GM21447 (cell line): ENCODE data around the gene ZSCAN5C.
"Not testable (repeated sequence)": the region's sequence is repeated elsewhere in the genome, so short reads cannot be mapped to it uniquely, and the experiment has no call there.

Experiments
- ATAC-seq: cut with Tn5 transposase; IDR thresholded peaks from one replicate; pipeline ENCODE4 v1.9.1; 2021; ENCODE audit not compliant: unreplicated experiment

ZSCAN5C gene, protein sequence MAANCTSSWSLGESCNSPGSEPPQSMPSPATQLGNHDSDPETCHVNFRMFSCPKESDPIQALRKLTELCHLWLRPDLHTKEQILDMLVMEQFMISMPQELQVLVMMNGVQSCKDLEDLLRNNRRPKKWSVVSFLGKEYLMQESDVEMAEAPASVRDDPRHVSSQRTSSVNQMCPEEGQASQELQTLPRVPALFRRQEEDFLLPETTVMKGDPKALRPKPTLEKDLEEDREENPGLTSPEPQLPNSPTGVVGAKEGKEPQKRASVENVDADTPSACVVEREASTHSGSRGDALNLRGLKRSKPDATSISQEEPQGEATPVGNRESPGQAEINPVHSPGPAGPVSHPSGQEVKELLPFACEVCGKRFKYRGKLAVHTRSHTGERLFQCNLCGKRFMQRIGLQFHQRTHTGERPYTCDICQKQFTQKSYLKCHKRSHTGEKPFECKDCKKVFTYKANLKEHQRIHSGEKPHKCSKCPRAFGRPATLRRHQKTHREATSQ

GRCh38 chr19:56201973-56202372, at the start of gene ZSCAN5C:
TSS of gene ZSCAN5C (plus strand) at chr19:56202273. CDS start at chr19:56205914, 3,641 bp downstream.
- ATAC-seq = no peak

DNA sequence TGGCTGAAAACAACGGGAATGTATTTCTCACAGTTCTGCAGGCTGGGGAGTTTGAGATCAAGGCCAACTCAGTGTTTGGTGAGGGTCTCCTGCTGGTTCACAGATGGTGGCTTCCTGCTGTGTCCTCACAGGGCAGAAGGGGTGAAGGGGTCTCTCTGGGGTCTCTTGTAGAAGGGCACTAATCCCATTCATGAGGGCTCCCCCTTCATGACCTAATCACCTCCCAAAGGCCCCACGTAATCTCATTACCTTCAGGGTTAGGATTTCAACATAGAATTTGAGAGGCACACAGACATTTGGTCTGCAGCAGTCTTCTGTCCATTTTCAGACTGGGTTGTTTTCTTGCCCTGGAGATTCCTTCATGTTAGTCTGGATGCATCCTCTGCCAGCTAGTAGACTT, 49.4 kb upstream of the ZSCAN5C start:
- no peak for ATAC-seq

- ATAC-seq = no peak
Observed at GRCh38 chr19:56153507-56153906, 48.6 kb upstream of the ZSCAN5C start.

- no peak for ATAC-seq
Observed at GRCh38 chr19:56155124-56155687, 46.9 kb upstream of the ZSCAN5C start.

- no peak for ATAC-seq
Observed at GRCh38 chr19:56156768-56157167, 45.3 kb upstream of the ZSCAN5C start.

GRCh38 chr19:56158170-56158757, 43.8 kb upstream of the ZSCAN5C start:
- ATAC-seq = no peak

GRCh38 chr19:56159009-56159559, 43.0 kb upstream of the ZSCAN5C start:
- ATAC-seq = no peak

GRCh38 chr19:56159622-56160271, 42.3 kb upstream of the ZSCAN5C start:
- ATAC-seq = no peak

GRCh38 chr19:56161534-56161933, 40.5 kb upstream of the ZSCAN5C start:
- no peak for ATAC-seq

- ATAC-seq = no peak
Observed at GRCh38 chr19:56162258-56162657, 39.8 kb upstream of the ZSCAN5C start.

- ATAC-seq = no peak
Observed at GRCh38 chr19:56163097-56163496, 39.0 kb upstream of the ZSCAN5C start.

DNA sequence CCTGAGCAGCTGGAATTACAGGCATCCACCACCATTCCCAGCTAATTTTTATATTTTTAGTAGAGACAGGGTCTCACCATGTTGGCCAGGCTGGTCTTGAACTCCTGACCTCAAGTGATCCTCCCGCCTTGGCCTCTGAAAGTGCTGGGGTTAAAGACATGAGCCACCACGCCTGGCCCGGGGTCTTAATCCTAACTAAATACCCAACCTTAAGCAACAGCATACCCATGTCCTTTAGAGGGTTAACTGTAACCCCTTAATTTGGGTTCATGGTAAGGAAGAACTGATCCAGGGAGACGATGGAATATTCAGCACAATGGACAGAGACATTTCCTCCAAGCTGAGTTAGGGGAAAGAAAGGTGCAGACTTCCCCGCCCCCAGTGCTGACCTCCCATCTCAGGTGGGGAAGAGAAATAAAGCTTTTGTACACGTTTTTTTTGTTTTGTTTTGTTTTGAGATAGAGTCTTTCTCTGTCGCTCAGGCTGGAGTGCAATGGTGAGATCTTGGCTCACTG, 35.0 kb upstream of the ZSCAN5C start:
- ATAC-seq = no peak

DNA sequence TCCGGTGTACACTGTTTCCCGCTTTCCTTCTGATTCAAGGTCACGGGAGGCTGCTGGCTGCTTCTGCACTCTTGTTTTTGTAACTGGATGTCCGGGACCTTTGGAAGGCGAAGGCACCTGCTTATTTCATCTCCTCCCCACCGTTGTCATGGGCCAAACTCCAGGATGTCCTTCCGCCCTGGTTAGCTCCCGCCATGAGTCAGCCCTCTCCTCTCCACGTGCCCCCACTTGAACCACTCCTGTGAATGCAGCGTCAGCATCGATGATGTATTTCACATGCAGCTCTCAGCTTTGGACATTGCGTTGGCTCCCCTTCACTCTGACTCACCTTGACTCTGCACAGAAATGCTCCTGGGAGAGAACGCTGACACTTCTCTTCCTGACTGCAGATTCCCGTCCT, 31.8 kb upstream of the ZSCAN5C start:
- ATAC-seq = no peak

- ATAC-seq = no peak
Observed at GRCh38 chr19:56174086-56174485, 28.0 kb upstream of the ZSCAN5C start.

DNA sequence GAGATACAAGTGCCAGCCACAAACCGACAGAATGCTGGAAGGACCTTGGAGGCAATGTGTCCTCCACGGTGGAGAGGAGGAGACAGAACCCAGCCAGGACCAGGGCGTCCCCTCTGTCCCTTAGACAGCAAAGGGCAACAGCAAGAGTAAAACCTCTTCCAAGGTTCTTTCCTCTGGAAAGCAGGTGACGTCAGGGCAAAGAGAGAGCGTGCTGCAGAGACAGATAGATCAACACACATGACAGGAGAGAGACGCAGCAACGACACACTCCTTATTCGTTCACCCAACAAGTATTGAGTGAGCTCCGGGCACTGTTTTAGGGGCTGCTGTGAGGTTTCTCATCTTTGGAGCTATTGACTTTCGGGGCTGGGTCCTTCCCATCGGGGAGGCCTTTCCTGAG, 27.5 kb upstream of the ZSCAN5C start:
- no peak for ATAC-seq

DNA sequence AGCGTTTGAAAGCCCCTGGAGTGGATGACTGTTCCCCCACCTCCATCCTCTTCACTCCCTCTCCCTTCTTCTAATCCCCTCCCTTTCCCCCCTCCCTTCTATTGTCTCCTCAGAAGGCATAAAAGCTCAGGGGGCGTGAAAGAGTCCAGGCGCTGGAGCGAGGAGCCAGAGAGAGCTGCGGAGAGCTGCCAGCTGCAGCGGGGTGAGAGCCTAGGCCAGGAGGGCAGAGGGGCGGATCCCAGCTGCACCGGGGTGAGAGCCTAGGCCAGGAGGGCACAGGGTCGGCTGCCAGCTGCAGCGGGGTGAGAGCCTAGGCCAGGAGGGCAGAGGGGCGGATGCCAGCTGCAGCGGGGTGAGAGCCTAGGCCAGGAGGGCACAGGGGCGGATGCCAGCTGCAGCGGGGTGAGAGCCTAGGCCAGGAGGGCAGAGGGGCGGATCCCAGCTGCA, 26.2 kb upstream of the ZSCAN5C start, which contains the start of gene GALP:
TSS of gene GALP (plus strand) at position 148 of the 447 bp plus-strand sequence. CDS start 1,101 bp downstream, outside the sequence.
- not testable (repeated sequence) for ATAC-seq

DNA sequence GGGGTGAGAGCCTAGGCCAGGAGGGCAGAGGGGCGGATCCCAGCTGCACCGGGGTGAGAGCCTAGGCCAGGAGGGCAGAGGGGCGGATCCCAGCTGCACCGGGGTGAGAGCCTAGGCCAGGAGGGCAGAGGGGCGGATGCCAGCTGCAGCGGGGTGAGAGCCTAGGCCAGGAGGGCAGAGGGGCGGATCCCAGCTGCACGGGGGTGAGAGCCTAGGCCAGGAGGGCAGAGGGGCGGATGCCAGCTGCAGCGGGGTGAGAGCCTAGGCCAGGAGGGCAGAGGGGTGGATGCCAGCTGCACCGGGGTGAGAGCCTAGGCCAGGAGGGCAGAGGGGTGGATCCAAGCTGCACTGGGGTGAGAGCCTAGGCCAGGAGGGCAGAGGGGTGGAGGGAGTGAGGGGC, 25.8 kb upstream of the ZSCAN5C start:
- not testable (repeated sequence) for ATAC-seq

DNA sequence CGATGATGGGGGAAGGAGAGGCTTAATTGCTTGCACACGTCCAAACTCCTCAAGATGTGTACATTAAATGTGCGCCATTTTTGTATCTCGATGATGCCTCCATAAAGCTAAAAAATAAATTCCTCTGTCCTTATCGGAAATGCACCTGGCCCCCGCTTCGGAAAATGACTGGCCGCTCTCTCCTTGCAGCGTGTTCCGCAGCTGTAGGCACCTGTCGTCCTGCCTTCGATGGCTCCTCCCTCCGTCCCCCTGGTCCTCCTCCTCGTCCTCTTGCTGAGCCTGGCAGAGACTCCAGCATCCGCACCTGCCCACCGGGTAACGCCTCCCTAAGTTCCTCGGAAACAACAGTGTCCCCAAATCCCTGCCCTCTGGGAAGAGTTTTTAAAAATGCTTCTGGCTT, 25.2 kb upstream of the ZSCAN5C start:
- ATAC-seq = no peak

DNA sequence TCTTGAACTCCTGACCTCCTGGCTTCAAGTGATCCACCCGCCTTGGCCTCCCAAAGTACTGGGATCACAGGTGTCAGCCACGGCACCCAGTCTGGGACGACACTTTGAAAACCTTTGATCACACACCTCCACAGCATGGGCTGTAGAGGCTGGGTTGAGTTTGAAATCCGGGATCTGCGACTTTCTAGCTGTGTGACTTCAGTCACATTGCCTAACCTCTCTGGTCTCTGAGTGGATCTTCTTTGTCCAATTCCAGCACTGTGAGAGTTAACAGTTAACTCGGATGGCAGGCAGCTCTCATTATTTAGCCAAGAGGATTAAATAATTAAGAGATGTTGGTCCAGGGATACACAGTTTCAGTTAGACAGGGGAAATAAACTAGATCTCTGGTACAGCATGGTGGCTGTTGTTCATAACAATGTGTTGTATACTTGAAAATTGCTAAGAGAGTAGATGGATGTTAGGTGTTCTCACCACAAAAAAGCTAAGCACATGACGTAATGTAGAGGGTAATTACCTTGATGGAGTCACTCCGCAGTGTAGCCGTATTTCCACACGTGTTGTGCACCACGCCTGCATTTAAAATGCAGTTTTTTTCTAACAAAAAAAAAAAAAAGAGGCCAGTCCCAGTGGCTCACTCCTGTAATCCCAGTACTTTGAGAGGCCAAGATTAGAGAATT, 24.4 kb upstream of the ZSCAN5C start:
- no peak for ATAC-seq

GRCh38 chr19:56189785-56190184, 12.3 kb upstream of the ZSCAN5C start:
- ATAC-seq = no peak
